Sigmoid colon (tissue), 7 donors: ENCODE data around the gene CELSR2. TPM values are rescaled to one million over a fixed set of nuclear protein-coding genes. Genes with fewer than 3 reads are reported as not detected.

Experiments used
- DNase-seq: peaks from one replicate; pipeline ENCODE4 v3.0.0-alpha.2; 2019
- H3K27ac ChIP-seq, 4 donors: fragments of 200-600 bp; sonication (generic); one replicate each; pipeline ENCODE4 v1.5.1; 2016 to 2019; ENCODE audit warnings: mild to moderate bottlenecking in 1 of 4
- H3K27me3 ChIP-seq, 3 donors: fragments of 200-600 bp; sonication (generic); one replicate each; pipeline ENCODE4 v1.5.1; 2019; ENCODE audit warnings: mild to moderate bottlenecking in 1 of 3
- H3K36me3 ChIP-seq, 4 donors: fragments of 200-600 bp; sonication (generic); one replicate each; pipeline ENCODE4 v1.5.1; 2016 to 2019
- H3K4me1 ChIP-seq, 4 donors: fragments of 200-600 bp; sonication (generic); one replicate each; pipeline ENCODE4 v1.5.1; 2017 to 2019
- H3K4me3 ChIP-seq, 4 donors: fragments of 200-600 bp; sonication (generic); one replicate each; pipeline ENCODE4 v1.5.1; 2017 to 2019; ENCODE audit warnings: mild to moderate bottlenecking in 2 of 4, moderate library complexity in 1 of 4
- H3K9me3 ChIP-seq, 4 donors: fragments of 200-600 bp in 3 of 4; sonication (generic) in 3 of 4; one replicate each; pipeline versions ENCODE4 v1.5.1 to v1.6.1; 2013 to 2019
- EP300 ChIP-seq, 4 donors: sonication (generic); formaldehyde crosslinking; IDR thresholded peaks; one replicate each; pipeline ENCODE4 v1.6.1; 2017; ENCODE audit warnings: antibody characterized with exemption in 4 of 4
- POLR2A ChIP-seq, 2 donors: fragments of 450-650 bp; IDR thresholded peaks; one replicate each; pipeline ENCODE4 v1.6.1; 2016; ENCODE audit warnings: antibody characterized with exemption in 2 of 2, mild to moderate bottlenecking in 2 of 2, moderate library complexity in 2 of 2
- POLR2AphosphoS5 ChIP-seq, 4 donors: sonication (generic); formaldehyde crosslinking; IDR thresholded peaks; one replicate each; pipeline ENCODE4 v1.6.1; 2017; ENCODE audit warnings: antibody characterized with exemption in 4 of 4
- WGBS, 2 donors: extraction: QIAGEN DNeasy Blood & Tissue Kit; methylation state at CpG; one replicate each; pipeline ENCODE4 v1.1.7; 2013; 5-methylcytosine and 5-hydroxymethylcytosine counted together
- intact Hi-C: fragments of 100-400 bp; cut with DNase I; formaldehyde crosslinking; loops from one replicate; pipeline ENCODE4 v1.15.1; 2023
- polyA plus RNA-seq, 3 donors: library from polyadenylated mRNA; stranded (reverse); fragments of 200-250 nt; gene quantifications; one replicate each; pipeline ENCODE4 v1.2.3, GENCODE V29; 2013
- total RNA-seq, 4 donors: library from RNA; depleted of rRNA; stranded (reverse); fragments of >200 nt; gene quantifications; one replicate each; pipeline ENCODE4 v1.1.0, GENCODE V29; 2016
- TF ChIP-seq, protein P1 (sequence below), 4 experiments: fragments of 450-650 bp in 3 of 4; fragments of 200-600 bp in 1 of 4; IDR thresholded peaks; one replicate each; pipeline ENCODE4 v1.5.1; 2016 to 2019; ENCODE audit warnings: antibody characterized with exemption in 4 of 4, mild to moderate bottlenecking in 3 of 4, moderate library complexity in 2 of 4
- donor health status: healthy with polysubstance abuse.
- donor health status: Bipolar disorder and iron deficiency.
- donor health status: healthy.

CELSR2 gene
- total and polyA plus RNA-seq, 7 donors: under 0.01 to 10.8 (median 3.6) TPM

DNA sequence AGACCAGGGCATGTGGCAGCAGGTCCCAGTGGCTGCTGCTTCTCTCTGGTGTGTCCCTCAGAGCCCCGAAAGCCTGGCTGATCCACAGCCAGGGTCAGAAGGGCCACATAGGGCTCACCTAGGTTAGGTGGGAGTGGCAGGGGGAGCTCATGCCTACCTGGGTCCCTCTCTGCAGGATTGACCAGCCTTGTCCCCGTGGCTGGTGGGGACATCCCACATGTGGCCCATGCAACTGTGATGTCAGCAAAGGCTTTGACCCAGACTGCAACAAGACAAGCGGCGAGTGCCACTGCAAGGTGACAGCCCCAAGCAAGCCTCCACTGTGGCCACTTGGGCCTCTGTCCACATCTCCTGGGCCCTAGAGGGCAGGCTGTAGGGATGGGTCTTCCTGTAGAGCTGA, 15.7 kb downstream of the CELSR2 start:
- H3K4me3 ChIP-seq: no peak overlapping the region
- intact Hi-C loops: no loop called here
- WGBS, 2 donors: 90 to 95% methylated on average over 4 of the region's 4 CpGs
- H3K27ac ChIP-seq: no peak overlapping the region
- peaks cover 0 to 38% (median 0%) of the 10 kb centered on the region in 4 donors for H3K36me3 ChIP-seq
- peaks cover 0 to 9% (median 2%) of the 10 kb centered on the region in 4 donors for H3K4me1 ChIP-seq
- H3K27me3 ChIP-seq: no peaks in the 10 kb centered on the region
- DNase-seq: no peak
- TF ChIP-seq POLR2A (IDR thresholded peaks at IDR 0.05): no peak
- no peak for TF ChIP-seq EP300 (IDR thresholded peaks at IDR 0.05)
- TF ChIP-seq POLR2AphosphoS5 (IDR thresholded peaks at IDR 0.05): no peak
- TF ChIP-seq, protein P1, sequence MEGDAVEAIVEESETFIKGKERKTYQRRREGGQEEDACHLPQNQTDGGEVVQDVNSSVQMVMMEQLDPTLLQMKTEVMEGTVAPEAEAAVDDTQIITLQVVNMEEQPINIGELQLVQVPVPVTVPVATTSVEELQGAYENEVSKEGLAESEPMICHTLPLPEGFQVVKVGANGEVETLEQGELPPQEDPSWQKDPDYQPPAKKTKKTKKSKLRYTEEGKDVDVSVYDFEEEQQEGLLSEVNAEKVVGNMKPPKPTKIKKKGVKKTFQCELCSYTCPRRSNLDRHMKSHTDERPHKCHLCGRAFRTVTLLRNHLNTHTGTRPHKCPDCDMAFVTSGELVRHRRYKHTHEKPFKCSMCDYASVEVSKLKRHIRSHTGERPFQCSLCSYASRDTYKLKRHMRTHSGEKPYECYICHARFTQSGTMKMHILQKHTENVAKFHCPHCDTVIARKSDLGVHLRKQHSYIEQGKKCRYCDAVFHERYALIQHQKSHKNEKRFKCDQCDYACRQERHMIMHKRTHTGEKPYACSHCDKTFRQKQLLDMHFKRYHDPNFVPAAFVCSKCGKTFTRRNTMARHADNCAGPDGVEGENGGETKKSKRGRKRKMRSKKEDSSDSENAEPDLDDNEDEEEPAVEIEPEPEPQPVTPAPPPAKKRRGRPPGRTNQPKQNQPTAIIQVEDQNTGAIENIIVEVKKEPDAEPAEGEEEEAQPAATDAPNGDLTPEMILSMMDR (IDR thresholded peaks at IDR 0.05): no peak
- no peaks in the 10 kb centered on the region for H3K9me3 ChIP-seq

DNA sequence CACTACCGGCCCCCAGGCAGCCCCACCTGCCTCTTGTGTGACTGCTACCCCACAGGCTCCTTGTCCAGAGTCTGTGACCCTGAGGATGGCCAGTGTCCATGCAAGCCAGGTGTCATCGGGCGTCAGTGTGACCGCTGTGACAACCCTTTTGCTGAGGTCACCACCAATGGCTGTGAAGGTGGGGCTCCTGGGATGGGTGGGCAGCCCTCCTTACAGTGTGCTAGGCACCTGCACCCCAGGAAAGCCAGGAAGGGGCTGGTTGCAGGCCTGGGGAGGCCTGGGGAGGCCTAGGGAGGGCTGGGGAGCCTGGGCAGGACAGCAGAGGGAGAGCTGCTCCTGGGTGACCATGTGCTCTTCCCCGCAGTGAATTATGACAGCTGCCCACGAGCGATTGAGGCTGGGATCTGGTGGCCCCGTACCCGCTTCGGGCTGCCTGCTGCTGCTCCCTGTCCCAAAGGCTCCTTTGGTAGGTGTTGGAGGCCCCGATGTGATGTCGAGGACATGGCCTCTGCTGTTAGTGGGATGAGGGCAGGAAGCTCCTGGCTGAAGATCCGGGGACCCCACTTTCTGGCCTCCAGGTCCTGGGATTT, 16.5 kb downstream of the CELSR2 start:
- DNase-seq: no peak
- 92 to 94% methylated on average over 13 of the region's 13 CpGs for WGBS, 2 donors
- TF ChIP-seq, protein P1 (IDR thresholded peaks at IDR 0.05): no peak
- TF ChIP-seq POLR2AphosphoS5 (IDR thresholded peaks at IDR 0.05) (no peak), POLR2A (IDR thresholded peaks at IDR 0.05) (no peak), EP300 (IDR thresholded peaks at IDR 0.05) (no peak)
- peaks cover 0 to 43% (median 0%) of the 10 kb centered on the region in 4 donors for H3K36me3 ChIP-seq
- H3K9me3 ChIP-seq: no peaks in the 10 kb centered on the region
- H3K27ac ChIP-seq: no peak overlapping the region
- peaks cover 0 to 9% (median 2%) of the 10 kb centered on the region in 4 donors for H3K4me1 ChIP-seq
- no peaks in the 10 kb centered on the region for H3K27me3 ChIP-seq
- intact Hi-C loops: no loop called here
- H3K4me3 ChIP-seq: no peak overlapping the region

DNA sequence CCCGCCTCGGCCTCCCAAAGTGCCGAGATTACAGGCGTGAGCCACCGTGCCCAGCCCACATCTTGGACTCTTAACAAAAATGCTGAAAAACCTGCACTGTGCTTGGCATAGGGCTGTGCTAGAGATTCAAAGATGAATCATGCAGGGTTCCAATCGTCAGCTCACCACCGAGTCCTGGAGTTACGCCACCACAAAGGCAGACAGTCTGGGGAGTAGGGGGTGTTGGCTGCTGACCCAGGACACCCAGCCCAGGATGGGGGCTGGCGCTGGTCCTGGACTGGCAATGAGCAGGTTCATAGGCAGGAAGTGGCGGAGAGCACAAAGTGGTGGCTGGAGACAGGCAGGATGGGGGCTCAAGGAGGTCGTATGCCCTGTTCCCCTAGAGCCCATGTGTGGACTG, 17.6 kb downstream of the CELSR2 start:
- H3K9me3 ChIP-seq: no peaks in the 10 kb centered on the region
- 86 to 89% methylated on average over 11 of the region's 11 CpGs for WGBS, 2 donors
- H3K36me3 ChIP-seq: peaks cover 0 to 48% (median 0%) of the 10 kb centered on the region in 4 donors
- intact Hi-C loops: no loop called here
- H3K27me3 ChIP-seq: no peaks in the 10 kb centered on the region
- TF ChIP-seq POLR2A (IDR thresholded peaks at IDR 0.05) (no peak), EP300 (IDR thresholded peaks at IDR 0.05) (no peak), POLR2AphosphoS5 (IDR thresholded peaks at IDR 0.05) (no peak)
- TF ChIP-seq, protein P1 (IDR thresholded peaks at IDR 0.05): no peak
- H3K4me1 ChIP-seq: peaks cover 0 to 9% (median 2%) of the 10 kb centered on the region in 4 donors
- no peak overlapping the region for H3K27ac ChIP-seq
- DNase-seq: no peak
- no peak overlapping the region for H3K4me3 ChIP-seq

DNA sequence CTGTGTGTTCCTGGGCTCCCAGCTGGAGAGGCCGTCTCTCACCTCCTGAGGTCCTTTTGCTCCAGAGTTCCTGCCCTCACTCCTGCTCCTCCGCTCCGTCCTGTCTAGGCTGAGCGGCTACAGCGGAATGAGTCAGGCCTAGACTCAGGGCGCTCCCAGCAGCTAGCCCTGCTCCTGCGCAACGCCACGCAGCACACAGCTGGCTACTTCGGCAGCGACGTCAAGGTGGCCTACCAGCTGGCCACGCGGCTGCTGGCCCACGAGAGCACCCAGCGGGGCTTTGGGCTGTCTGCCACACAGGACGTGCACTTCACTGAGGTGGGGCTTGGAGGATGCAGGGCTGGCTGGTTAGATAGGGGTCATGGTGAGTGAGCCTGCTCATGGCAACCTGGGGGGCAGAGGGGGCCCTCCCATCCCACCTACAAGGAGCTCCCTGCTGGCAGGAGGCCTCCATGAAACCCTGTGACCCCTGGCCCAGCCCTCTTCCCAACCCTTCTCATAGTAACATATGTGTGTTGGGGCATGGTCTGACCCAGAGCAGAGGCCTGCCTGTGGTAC, 18.5 kb downstream of the CELSR2 start:
- intact Hi-C loops: no loop called here
- no peaks in the 10 kb centered on the region for H3K27me3 ChIP-seq
- peaks cover 0 to 48% (median 0%) of the 10 kb centered on the region in 4 donors for H3K36me3 ChIP-seq
- DNase-seq: no peak
- peaks cover 0 to 9% (median 2%) of the 10 kb centered on the region in 4 donors for H3K4me1 ChIP-seq
- no peak overlapping the region for H3K4me3 ChIP-seq
- H3K9me3 ChIP-seq: no peaks in the 10 kb centered on the region
- H3K27ac ChIP-seq: no peak overlapping the region
- WGBS, 2 donors: 94 to 95% methylated on average over 17 of the region's 17 CpGs
- TF ChIP-seq POLR2AphosphoS5 (IDR thresholded peaks at IDR 0.05): no peak
- TF ChIP-seq EP300 (IDR thresholded peaks at IDR 0.05): no peak
- TF ChIP-seq POLR2A (IDR thresholded peaks at IDR 0.05): no peak
- TF ChIP-seq, protein P1 (IDR thresholded peaks at IDR 0.05): no peak
